ENCODE data around the gene KCNMB1.

KCNMB1 gene

GRCh38 chr5:170388818-170389549 is at the start of gene KCNMB1:
Gene KCNMB1, minus strand, starts transcription at chr5:170389367. Its CDS starts 3,920 bp downstream, at chr5:170385447.
- DNase-seq (ENCODE audit: low read depth) = no peak

DNA sequence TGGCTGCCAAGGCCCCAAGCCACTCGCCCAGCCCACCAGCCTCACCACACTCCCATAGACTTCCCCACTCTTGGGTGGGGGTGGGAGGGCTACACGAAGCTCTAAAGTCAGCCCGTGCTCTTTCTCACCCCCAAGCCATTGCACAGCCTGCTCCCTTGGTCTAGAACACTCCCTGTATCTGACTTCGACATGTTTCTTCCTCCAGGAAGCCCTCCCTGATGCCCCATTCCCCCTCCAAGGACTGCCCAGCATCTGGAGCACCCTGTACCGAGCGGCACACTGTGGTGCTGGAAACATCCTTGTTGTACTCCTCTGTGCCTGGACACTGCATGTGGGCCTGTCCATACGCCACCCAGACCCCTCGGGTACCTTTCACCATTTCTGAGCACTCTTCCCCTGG is 49.4 kb upstream of the KCNMB1 start:
- DNase-seq (ENCODE audit: low read depth) = no peak

- DNase-seq (ENCODE audit: low read depth) = no peak
Observed at GRCh38 chr5:170437621-170438375, 48.6 kb upstream of the KCNMB1 start.

- DNase-seq (ENCODE audit: low read depth) = no peak
Observed at GRCh38 chr5:170436335-170436734, 47.2 kb upstream of the KCNMB1 start.

DNA sequence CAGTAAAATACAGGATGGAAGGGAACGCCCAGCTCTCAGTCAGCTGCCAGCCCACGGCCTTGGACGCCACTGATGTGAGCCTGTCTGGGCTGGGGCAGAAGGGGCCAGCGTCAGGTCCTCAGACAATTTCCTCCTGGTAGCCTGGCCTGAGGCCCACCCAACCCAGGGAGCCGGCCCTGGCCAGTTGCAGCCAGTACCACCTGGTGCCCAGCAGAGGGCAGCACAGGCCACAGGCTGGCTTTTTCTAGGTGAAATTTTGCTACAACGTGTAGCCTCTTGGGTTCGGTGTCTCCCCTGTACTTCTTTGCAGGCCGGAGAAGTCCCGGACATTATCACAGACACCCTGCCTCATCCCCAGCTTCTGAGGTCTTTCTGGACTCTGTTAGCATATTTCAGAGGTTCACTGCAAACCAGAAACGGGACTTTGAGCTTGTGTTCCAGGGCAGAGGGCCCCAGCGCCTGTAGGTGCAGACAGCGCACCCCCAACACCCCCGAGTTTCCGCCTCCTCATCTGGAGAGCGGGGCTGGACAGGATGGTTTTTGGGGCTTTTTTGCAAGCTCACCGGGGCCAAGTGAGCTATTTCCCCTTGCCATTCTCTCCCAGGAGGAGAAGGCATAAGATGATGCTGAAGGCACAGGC is 45.9 kb upstream of the KCNMB1 start:
- DNase-seq (ENCODE audit: low read depth) = peak; percentile 9

GRCh38 chr5:170432669-170433068 is 43.5 kb upstream of the KCNMB1 start:
- DNase-seq (ENCODE audit: low read depth) = no peak

DNA sequence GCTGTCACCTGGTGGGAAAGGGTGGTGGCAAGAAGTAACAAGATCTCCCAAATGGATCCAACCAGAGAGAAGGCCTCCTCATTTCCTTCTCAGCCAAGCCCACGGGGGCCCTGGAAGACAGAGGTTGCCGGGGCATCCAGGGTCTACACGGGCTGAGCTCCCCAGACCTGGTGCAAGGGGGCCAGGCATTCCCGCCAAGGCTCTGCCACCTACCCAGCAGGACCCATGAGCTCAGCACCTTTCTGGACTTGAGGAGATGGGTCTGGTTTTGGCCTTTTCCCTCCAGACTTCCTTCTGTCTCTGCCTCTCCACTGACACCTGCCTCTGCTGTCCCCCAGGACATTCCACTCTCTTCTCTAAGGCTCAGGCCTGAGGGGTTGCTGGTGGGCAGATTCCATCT is 42.4 kb upstream of the KCNMB1 start:
- DNase-seq (ENCODE audit: low read depth) = no peak

- no peak for DNase-seq (ENCODE audit: low read depth)
Observed at GRCh38 chr5:170430866-170431437, 41.8 kb upstream of the KCNMB1 start.

- DNase-seq (ENCODE audit: low read depth) = no peak
Observed at GRCh38 chr5:170430256-170430655, 41.1 kb upstream of the KCNMB1 start.

DNA sequence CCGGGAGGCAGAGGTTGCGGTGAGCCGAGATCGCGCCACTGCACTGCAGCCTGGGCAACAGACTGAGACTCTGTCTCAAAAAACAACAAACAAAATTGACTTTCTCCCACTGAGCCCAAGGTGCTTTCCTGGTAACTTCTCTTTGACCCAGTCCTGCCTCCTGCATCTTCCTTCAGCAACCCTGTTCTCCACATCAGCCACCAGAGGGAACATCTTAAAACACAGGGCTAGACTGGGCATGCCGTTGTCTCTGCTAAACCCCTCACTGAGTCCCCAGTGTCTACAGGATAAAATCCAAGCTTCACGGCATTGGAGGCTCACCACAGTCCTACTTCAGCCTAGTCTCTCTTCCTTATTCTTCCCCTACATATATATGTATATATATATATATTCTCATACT is 39.8 kb upstream of the KCNMB1 start:
- no peak for DNase-seq (ENCODE audit: low read depth)

DNA sequence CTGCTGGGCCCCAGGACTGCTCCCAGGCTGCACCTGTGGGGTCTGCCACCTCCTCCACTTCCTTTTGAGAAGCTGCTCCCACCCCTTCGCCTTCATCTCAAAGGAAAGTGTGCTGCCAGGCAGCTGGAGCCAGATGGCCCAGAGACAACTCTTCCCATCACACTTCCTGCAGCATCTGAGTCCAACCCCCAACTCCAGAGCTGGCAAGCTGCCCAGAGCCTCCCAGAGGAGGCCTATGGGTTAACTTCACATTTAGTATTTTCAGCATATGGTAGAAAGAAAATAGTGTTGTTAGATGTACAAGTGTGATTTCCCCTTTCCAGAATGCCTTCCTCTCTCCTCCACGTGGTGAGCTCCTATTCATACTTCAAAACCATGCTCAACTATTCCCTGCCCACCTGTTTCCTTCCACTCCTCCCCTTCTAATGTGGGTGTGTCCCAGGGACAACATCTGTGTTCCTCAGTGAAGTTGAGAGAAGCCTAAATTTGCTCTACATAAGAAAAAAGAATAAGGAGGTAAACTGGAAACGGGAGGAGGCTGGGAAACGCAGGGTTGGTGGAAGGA is 38.6 kb upstream of the KCNMB1 start:
- DNase-seq (ENCODE audit: low read depth) = no peak

DNA sequence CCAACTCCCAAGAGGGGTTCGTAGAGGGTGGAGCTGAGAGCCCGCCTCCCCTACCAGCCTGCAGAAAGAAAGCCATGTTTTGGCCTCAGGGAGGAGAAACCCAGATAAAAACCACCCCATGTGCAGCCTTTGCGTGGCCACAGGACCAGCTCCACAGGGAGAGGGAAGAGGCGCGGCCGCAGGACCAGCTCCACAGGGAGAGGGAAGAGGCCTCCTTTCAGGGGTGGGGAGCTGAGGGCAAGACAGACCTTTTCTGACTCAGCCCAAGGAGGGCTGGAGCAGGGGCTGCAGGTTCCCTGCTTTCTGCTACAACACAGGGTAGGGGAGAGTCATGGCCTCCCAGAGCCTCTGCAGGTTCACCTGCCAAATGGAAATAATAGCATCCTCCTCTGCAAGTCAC is 37.6 kb upstream of the KCNMB1 start:
- no peak for DNase-seq (ENCODE audit: low read depth)

- no peak for DNase-seq (ENCODE audit: low read depth)
Observed at GRCh38 chr5:170426149-170426767, 37.1 kb upstream of the KCNMB1 start.

DNA sequence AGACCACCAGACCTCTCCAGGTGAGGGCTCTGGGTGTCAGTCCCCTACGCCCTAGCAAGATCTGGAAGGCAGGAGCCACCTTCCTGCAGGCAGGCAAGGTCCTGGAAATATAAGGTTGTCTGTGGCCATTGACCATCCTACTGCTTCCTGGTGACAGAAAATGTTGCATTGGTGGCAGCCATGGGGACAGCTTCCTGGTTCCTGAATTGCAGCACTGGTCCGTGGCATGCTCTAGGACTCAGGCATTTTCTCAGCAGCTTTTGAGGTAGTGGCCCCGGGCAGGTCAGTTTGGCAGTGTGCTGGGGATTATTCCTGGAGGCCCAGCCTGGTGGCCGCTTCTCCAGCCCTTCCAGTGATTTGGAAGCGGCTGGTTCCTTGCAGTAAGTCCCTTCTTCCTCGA is 36.6 kb upstream of the KCNMB1 start:
- DNase-seq (ENCODE audit: low read depth) = no peak

- no peak for DNase-seq (ENCODE audit: low read depth)
Observed at GRCh38 chr5:170424629-170425028, 35.5 kb upstream of the KCNMB1 start.

GRCh38 chr5:170423692-170424091 is 34.5 kb upstream of the KCNMB1 start:
- DNase-seq (ENCODE audit: low read depth) = no peak

- DNase-seq (ENCODE audit: low read depth) = no peak
Observed at GRCh38 chr5:170421826-170422225, 32.7 kb upstream of the KCNMB1 start.

GRCh38 chr5:170420806-170421412 is 31.7 kb upstream of the KCNMB1 start:
- DNase-seq (ENCODE audit: low read depth) = peak; percentile 44

DNA sequence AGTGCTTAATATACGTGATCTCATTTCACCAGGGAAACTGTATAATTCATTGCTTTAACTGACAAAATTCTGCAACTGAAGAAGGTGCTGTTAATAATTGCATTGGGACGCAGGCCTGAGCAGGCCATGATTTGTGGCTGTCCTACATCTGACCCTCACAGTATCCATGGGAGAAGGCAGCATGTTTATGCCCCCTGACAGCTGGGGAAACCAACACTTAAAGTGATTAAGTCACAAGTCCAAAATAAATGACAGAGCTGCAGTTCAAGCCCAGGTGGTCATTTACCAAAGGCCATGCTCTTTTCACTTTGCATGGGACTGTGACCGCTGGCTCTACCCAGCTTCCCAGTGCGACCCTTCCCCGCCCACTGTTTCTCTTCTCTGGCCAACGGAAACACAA is 30.5 kb upstream of the KCNMB1 start:
- DNase-seq (ENCODE audit: low read depth) = no peak

GRCh38 chr5:170418736-170419135 is 29.6 kb upstream of the KCNMB1 start:
- DNase-seq (ENCODE audit: low read depth) = no peak

GRCh38 chr5:170416526-170416925 is 27.4 kb upstream of the KCNMB1 start:
- DNase-seq (ENCODE audit: low read depth) = no peak

GRCh38 chr5:170414786-170415185 is 25.6 kb upstream of the KCNMB1 start:
- DNase-seq (ENCODE audit: low read depth) = no peak
